Stimulated activated CD4-positive, alpha-beta T cell treated with anti-CD3 and anti-CD28 coated beads, Interleukin-12 subunit alpha, Interleukin-12 subunit beta, amount 100 ng/mL, for 24 hours (primary cell): ENCODE results near the gene FASLG.
"Not testable (repeated sequence)": the region's sequence is repeated elsewhere in the genome, so short reads cannot be mapped to it uniquely, and the experiment has no call there.

Source experiments
- DNase-seq, 2 experiments: peaks; one replicate each; pipeline ENCODE4 v3.0.0-alpha.2; 2020; ENCODE audit warnings: low read depth in 2 of 2

FASLG gene

GRCh38 chr1:172680733-172681275, 21.9 kb downstream of the FASLG start:
- DNase-seq = no peak

DNA sequence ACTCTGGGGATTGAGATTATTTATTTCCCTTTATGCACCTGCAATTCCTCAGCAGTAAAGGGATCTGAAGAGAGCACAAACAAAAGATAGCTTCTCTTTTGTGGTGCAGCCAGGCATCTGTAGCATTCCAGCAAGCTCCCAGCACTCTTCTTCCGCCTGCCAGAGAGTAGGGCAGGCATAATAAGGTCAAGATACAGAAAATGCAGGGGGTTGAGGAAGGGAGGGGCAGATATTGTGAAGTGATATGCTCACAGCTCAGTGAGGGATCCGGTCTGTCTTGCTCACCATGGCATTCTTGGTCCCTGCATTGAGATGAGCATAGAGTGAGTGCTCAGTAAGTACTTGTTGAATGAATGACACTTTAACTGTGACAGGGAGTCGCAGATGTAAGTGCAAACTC, 23.9 kb downstream of the FASLG start:
- DNase-seq = no peak

- no peak for DNase-seq
These were observed 27.2 kb downstream of the FASLG start for GRCh38 chr1:172686143-172686542.

DNA sequence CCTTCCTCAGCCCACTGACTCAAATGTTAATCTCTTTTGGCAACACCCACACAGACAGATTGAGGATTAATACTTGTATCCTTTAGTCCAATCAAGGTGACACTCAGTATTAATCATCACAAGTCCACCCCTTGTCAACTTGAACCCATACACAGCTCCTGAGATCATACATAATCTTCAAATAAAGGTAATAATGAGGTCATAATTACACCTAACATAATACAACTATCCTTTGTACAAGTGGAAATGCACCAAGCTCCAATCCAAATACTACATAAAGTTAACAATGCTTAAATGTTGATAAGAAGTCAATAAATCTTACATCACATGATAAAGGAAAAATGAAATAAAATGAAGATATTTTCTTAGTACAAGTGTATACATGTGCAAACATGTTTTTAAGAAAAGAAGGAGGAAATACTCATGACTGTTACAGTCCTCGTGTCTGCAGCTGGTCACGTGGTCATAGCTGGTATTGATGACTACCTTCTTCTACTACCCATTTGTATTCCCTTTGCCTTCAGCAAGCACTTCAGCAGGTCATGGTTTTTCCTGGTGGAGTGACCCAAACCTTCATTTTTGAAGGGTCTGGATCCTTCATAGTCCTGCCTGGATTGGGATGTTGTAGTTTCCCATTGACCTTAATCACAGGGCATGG, 29.7 kb downstream of the FASLG start:
- DNase-seq = not testable (repeated sequence)

DNA sequence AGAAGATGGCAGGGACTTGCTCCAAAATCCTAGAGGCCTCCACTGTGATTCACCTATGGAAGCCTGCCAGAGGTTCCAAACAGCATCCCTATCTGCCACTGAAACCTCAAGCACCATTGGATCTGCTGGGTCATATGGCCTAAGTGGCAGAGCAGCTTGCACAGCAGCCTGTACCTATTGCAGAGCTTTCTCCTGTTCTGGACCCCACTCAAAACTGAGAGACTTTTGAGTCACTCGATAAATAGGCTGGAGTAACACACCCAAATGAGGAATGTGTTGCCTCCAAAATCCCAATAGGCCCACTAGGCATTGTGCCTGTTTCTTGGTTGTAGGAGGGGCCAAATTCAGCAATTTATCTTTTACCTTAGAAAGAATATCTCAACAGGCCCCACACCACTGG, 32.0 kb downstream of the FASLG start:
- not testable (repeated sequence) for DNase-seq

- DNase-seq = no peak
These were observed 38.7 kb downstream of the FASLG start for GRCh38 chr1:172697534-172698002.

- no peak for DNase-seq
These were observed 39.3 kb downstream of the FASLG start for GRCh38 chr1:172698224-172698623.

DNA sequence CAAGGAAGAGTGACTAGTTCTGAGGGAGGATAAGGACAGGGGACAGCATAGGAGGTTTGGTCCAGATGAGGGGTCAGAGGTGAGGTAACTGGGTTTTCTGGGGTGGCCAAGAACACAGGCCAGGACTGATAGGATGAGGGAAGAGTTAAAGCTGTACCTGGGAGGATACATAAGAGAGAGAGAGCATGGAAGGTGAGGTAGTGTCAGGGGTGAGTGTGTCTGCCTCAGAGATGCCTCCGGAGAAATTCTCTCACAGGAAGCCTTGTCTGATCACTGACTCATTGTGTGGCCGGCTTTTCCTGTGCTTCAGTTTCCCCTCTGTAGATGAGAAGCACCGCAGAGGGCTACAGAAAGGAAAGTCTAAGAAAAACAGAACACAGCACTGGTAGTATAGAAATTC, 40.2 kb downstream of the FASLG start:
- DNase-seq = peak; percentile 55 to 63

DNA sequence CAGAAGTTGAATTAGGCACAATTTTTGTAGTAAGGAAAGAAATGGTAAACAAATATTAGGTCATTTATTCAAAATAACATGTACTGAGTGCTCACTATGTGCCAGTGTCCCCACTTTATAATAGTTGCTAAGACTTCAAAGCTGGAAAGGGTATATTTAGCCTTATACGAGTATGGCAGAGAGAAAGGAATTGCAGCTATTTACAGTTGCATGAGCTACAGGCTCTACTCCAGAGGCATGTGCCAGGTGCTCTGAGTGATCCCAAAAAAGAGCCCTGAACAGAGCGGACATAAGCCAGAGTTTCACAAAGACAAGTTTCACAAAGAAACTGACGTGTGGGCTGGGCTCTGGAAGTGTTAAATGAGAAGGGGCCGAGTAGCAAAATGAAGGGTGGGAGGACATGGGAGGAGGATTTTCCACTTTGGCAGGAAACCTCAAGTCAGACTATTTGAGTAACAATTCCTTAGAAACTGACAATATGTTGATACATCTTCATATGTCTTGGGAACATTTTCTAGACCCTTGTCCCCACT, 40.9 kb downstream of the FASLG start:
- DNase-seq = peak in 1 of 2 experiments; percentile 19

GRCh38 chr1:172700556-172700955, 41.7 kb downstream of the FASLG start:
- DNase-seq = no peak

DNA sequence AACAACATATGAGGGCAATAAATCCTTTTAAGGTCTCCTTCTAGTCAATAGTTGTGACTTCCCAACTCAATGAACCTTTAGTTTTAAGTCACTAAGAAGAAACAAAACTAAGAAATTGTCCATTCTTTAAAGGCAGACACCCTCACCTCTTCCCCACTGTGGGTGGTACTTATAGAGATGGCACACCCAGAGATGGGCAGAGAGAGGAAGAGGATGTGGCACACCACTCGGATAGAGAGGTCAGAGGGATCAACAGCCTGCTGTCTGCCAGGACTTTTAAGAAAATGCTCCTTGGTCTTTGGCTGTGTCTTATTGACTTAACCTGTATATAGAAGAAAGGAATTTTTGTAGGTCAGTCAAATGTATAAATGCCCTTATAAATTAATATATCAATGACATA, 45.1 kb downstream of the FASLG start:
- DNase-seq = no peak

- DNase-seq = no peak
These were observed 45.7 kb downstream of the FASLG start for GRCh38 chr1:172704420-172705210.

DNA sequence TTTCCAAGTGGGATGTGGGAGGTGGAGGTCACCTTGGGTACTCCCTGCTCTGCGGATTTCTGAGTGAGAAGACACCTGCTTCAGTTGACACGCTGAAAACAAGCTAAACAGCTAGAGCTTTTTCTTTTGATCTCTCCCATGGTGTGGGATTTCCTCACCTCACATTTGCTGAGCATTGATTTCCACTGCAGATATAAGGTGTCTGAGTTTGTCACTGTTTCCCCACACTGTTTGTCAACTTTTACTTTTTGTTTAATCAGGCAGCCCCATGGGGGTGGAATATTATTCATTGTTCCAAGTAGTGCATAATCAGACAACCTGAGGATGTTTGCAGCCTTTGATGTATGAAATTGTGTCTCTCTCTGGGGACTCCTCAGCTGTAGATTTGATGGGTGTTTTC, 49.5 kb downstream of the FASLG start:
- DNase-seq = peak in 1 of 2 experiments; percentile 15

DNA sequence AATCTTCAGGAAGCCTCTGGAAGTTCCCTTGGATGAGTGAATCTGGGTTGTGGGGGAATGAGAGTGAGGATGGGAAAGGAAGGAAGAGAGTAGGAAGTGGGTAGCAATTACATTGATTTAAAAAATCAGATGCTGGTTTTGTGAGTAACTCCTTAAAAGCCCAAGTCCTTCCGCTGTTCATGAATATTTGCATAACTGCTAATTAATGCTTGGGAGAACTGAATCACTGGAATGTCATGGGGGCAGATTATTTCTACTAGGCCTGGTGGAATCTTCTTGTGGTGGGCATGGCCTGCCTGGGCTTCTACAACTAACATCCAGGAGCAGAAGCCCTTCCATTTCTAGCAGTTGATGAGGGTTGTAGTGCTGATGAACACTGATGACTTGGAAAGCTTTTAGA, 52.7 kb downstream of the FASLG start:
- no peak for DNase-seq

- DNase-seq = no peak
These were observed 54.6 kb downstream of the FASLG start for GRCh38 chr1:172713466-172713865.
